HepG2 (cell line): Measurements from ENCODE around the gene FGF19. TPM values are rescaled to one million over a fixed set of nuclear protein-coding genes. Genes with fewer than 3 reads are reported as not detected.
A peak's percentile ranks its signal among the peaks of the same experiment; 100 is the strongest.

Experiments
- AHDC1 ChIP-seq: sonication (generic); formaldehyde crosslinking; IDR thresholded peaks from 2 replicates; pipeline ENCODE4 v1.5.1; 2020; ENCODE audit warnings: mild to moderate bottlenecking, missing genetic modification reagents, borderline replicate concordance
- ARHGAP35 ChIP-seq: sonication (generic); formaldehyde crosslinking; IDR thresholded peaks from 2 replicates; pipeline ENCODE4 v1.9.0; 2022; ENCODE audit warnings: mild to moderate bottlenecking, inconsistent platforms, moderate library complexity, missing genetic modification reagents, borderline replicate concordance
- CENPBD1 ChIP-seq: sonication (generic); formaldehyde crosslinking; IDR thresholded peaks from 2 replicates; pipeline ENCODE4 v1.8.0; 2022; ENCODE audit warnings: missing genetic modification reagents, low read depth, mild to moderate bottlenecking, borderline replicate concordance
- MED8 ChIP-seq: sonication (generic); formaldehyde crosslinking; IDR thresholded peaks from 2 replicates; pipeline ENCODE4 v1.8.1; 2023; ENCODE audit warnings: mild to moderate bottlenecking, missing genetic modification reagents; ENCODE audit not compliant: insufficient replicate concordance
- MLX ChIP-seq: IDR thresholded peaks from 2 replicates; pipeline ENCODE4 v1.6.1; 2016
- MYPOP ChIP-seq: sonication (generic); formaldehyde crosslinking; IDR thresholded peaks from 2 replicates; pipeline ENCODE4 v1.8.1; 2023; ENCODE audit warnings: mild to moderate bottlenecking, moderate library complexity, missing genetic modification reagents
- RBFOX2 ChIP-seq: fragments of 200-400 bp; formaldehyde crosslinking; IDR thresholded peaks from 2 replicates; pipeline ENCODE4 v1.6.1; 2017; ENCODE audit warnings: low read depth, mild to moderate bottlenecking, low read length
- RFX3 ChIP-seq: IDR thresholded peaks from 2 replicates; pipeline ENCODE4 v1.6.1; 2016; ENCODE audit warnings: missing biosample characterization, missing genetic modification reagents
- ZBTB7A ChIP-seq: sonication (generic); formaldehyde crosslinking; IDR thresholded peaks from 2 replicates; pipeline ENCODE4 v1.8.0; 2022; ENCODE audit warnings: mild to moderate bottlenecking, missing genetic modification reagents
- ZNF234 ChIP-seq: sonication (generic); formaldehyde crosslinking; conservative IDR thresholded peaks from 2 replicates; pipeline ENCODE4 v1.5.1; 2020; ENCODE audit warnings: mild to moderate bottlenecking, missing genetic modification reagents
- ZNF263 ChIP-seq: sonication (generic); formaldehyde crosslinking; IDR thresholded peaks from 2 replicates; pipeline ENCODE4 v1.4.0; 2020; ENCODE audit warnings: missing genetic modification reagents
- ZNF343 ChIP-seq: sonication (generic); formaldehyde crosslinking; IDR thresholded peaks from 2 replicates; pipeline ENCODE4 v1.4.0; 2020; ENCODE audit warnings: mild to moderate bottlenecking, missing genetic modification reagents
- ZNF451 ChIP-seq: sonication (generic); formaldehyde crosslinking; IDR thresholded peaks from 2 replicates; pipeline ENCODE4 v1.5.0; 2020; ENCODE audit warnings: mild to moderate bottlenecking, missing genetic modification reagents
- ZNF615 ChIP-seq: sonication (generic); formaldehyde crosslinking; IDR thresholded peaks from 2 replicates; pipeline ENCODE4 v1.5.0; 2020; ENCODE audit warnings: mild to moderate bottlenecking, missing genetic modification reagents, borderline replicate concordance
- ZNF724P ChIP-seq: sonication (generic); formaldehyde crosslinking; IDR thresholded peaks from 2 replicates; pipeline ENCODE4 v1.8.0; 2022; ENCODE audit warnings: missing genetic modification reagents, borderline replicate concordance
- ZNF800 ChIP-seq: sonication (generic); formaldehyde crosslinking; IDR thresholded peaks from 2 replicates; pipeline ENCODE4 v1.4.0; 2020; ENCODE audit warnings: missing genetic modification reagents
- polyA plus RNA-seq, 8 experiments: library from polyadenylated mRNA; depleted of rRNA in 3 of 8; stranded (reverse) in 7 of 8; unstranded in 1 of 8; fragments of >200 nt; fragmentation: Illumina TruSeq in 4 of 8; extraction: Trizol in 4 of 8; gene quantifications; 2 replicates each; pipeline versions ENCODE4 v1.2.1 to v1.2.3, GENCODE V29; 2011 to 2016; ENCODE audit warnings: low read depth in 4 of 8, missing spikeins in 1 of 8, mixed read lengths in 1 of 8; ENCODE audit not compliant: insufficient read depth in 1 of 8
- total RNA-seq, 5 experiments: library from RNA; depleted of rRNA; stranded (reverse); fragments of >200 nt; fragmentation: Illumina TruSeq; extraction: Trizol; gene quantifications; 2 replicates each; pipeline ENCODE4 v1.2.3, GENCODE V29; 2016; ENCODE audit warnings: low read depth in 1 of 5

The FGF19 gene
- total and polyA plus RNA-seq, 2 of the 13 experiments (the other 11 are each of a cell fraction or from before 2014, with no cell fraction given), result 0.07 TPM; not detected in 1

- no peak; the same call in 1 of the 2 replicates for TF ChIP-seq AHDC1 (CRISPR knock-in tag)
- peak; percentile 52; the same call in 1 of the 2 replicates for TF ChIP-seq MLX (CRISPR knock-in tag)
- TF ChIP-seq ZBTB7A, result peak; percentile 75
- no peak for TF ChIP-seq ZNF451 (CRISPR knock-in tag)
- TF ChIP-seq ZNF615 (CRISPR knock-in tag), result no peak
- TF ChIP-seq ZNF263, result no peak
- peak; percentile 75; the same call in 1 of the 2 replicates for TF ChIP-seq ZNF724P (CRISPR knock-in tag)
- TF ChIP-seq RBFOX2, result peak; percentile 65; the same call in 1 of the 2 replicates
- peak; percentile 80; the same call in 1 of the 2 replicates for TF ChIP-seq ZNF343
- TF ChIP-seq ZNF234 (CRISPR knock-in tag), result no peak
- TF ChIP-seq MYPOP (CRISPR knock-in tag), result peak; percentile 82; the same call in 1 of the 2 replicates
- TF ChIP-seq ZNF800 (CRISPR knock-in tag), result 0 out of 2 replicates have a peak, but pooled peaks have one; percentile 36
- no peak; the same call in 1 of the 2 replicates for TF ChIP-seq ARHGAP35 (CRISPR knock-in tag)
- TF ChIP-seq CENPBD1 (CRISPR knock-in tag), result no peak
- TF ChIP-seq RFX3 (CRISPR knock-in tag), result no peak; the same call in 1 of the 2 replicates
- no peak for TF ChIP-seq MED8 (CRISPR knock-in tag)
Measured at GRCh38 chr11:69657911-69658625, 45.8 kb downstream of the FGF19 start (continued).
